HEK293 (cell line): Measurements from ENCODE around the gene B4GALT2.
A peak's percentile ranks its signal among the peaks of the same experiment; 100 is the strongest.

Experiments
- PATZ1 ChIP-seq: fragments of 450-650 bp; formaldehyde crosslinking; IDR thresholded peaks from 2 replicates; pipeline ENCODE4 v1.5.1; 2016; ENCODE audit warnings: missing biosample characterization, missing genetic modification characterization
- SETDB1 ChIP-seq: IDR thresholded peaks from one replicate; pipeline ENCODE4 v1.6.1; 2017; ENCODE audit warnings: mild to moderate bottlenecking, low read length, moderate library complexity, mixed read lengths; ENCODE audit not compliant: insufficient read length
- SP2 ChIP-seq: fragments of 450-650 bp; formaldehyde crosslinking; IDR thresholded peaks from 2 replicates; pipeline ENCODE4 v1.5.1; 2016; ENCODE audit warnings: missing biosample characterization, missing genetic modification characterization
- YY1 ChIP-seq: fragments of 450-650 bp; formaldehyde crosslinking; IDR thresholded peaks from 2 replicates; pipeline ENCODE4 v1.5.1; 2018; ENCODE audit warnings: missing biosample characterization, missing genetic modification characterization
- ZBTB7A ChIP-seq: fragments of 450-650 bp; formaldehyde crosslinking; IDR thresholded peaks from 2 replicates; pipeline ENCODE4 v1.5.1; 2016; ENCODE audit warnings: low read depth, missing biosample characterization, missing genetic modification characterization
- ZFHX2 ChIP-seq: fragments of 450-650 bp; formaldehyde crosslinking; conservative IDR thresholded peaks from 2 replicates; pipeline ENCODE4 v1.5.1; 2016; ENCODE audit warnings: missing biosample characterization, missing genetic modification characterization
- ZNF10 ChIP-seq: fragments of 450-650 bp; formaldehyde crosslinking; IDR thresholded peaks from 2 replicates; pipeline ENCODE4 v1.5.1; 2017; ENCODE audit warnings: missing biosample characterization, missing genetic modification characterization
- ZNF112 ChIP-seq: fragments of 450-650 bp; formaldehyde crosslinking; IDR thresholded peaks from 2 replicates; pipeline ENCODE4 v1.5.0; 2017; ENCODE audit warnings: missing biosample characterization, missing genetic modification characterization
- ZNF175 ChIP-seq: fragments of 450-650 bp; formaldehyde crosslinking; IDR thresholded peaks from 2 replicates; pipeline ENCODE4 v1.5.1; 2016; ENCODE audit warnings: missing biosample characterization, missing genetic modification characterization
- ZNF19 ChIP-seq: fragments of 450-650 bp; formaldehyde crosslinking; IDR thresholded peaks from 2 replicates; pipeline ENCODE4; 2016; ENCODE audit warnings: missing biosample characterization, missing genetic modification characterization, low read depth
- ZNF223 ChIP-seq: fragments of 450-650 bp; formaldehyde crosslinking; IDR thresholded peaks from 2 replicates; pipeline ENCODE4 v1.5.1; 2016; ENCODE audit warnings: missing biosample characterization, missing genetic modification characterization
- ZNF274 ChIP-seq, 2 experiments: fragments of 200-500 bp in 1 of 2; fragments of 450-650 bp in 1 of 2; sonication (Bioruptor generic) in 1 of 2; formaldehyde crosslinking in 1 of 2; IDR thresholded peaks; 2 replicates each; pipeline versions ENCODE4 v1.5.1 to v1.6.1; 2014 to 2016; ENCODE audit warnings: borderline replicate concordance in 1 of 2, inconsistent platforms in 1 of 2, low read length in 1 of 2, missing biosample characterization in 1 of 2, missing genetic modification characterization in 1 of 2
- ZNF292 ChIP-seq: fragments of 450-650 bp; formaldehyde crosslinking; IDR thresholded peaks from 2 replicates; pipeline ENCODE4 v1.5.1; 2016; ENCODE audit warnings: low read depth, missing biosample characterization, missing genetic modification characterization, borderline replicate concordance
- ZNF341 ChIP-seq: fragments of 450-650 bp; formaldehyde crosslinking; IDR thresholded peaks from 2 replicates; pipeline ENCODE4; 2016; ENCODE audit warnings: low read depth, missing biosample characterization, missing genetic modification characterization
- ZNF449 ChIP-seq: fragments of 450-650 bp; formaldehyde crosslinking; IDR thresholded peaks from 2 replicates; pipeline ENCODE4 v1.5.1; 2017; ENCODE audit warnings: missing biosample characterization, mild to moderate bottlenecking, missing genetic modification characterization, moderate library complexity
- ZNF488 ChIP-seq: fragments of 450-650 bp; formaldehyde crosslinking; IDR thresholded peaks from 2 replicates; pipeline ENCODE4 v1.5.1; 2016; ENCODE audit warnings: missing biosample characterization, missing genetic modification characterization
- ZNF501 ChIP-seq: fragments of 450-650 bp; formaldehyde crosslinking; IDR thresholded peaks from 2 replicates; pipeline ENCODE4 v1.5.1; 2016; ENCODE audit warnings: missing biosample characterization, missing genetic modification characterization
- ZNF510 ChIP-seq: fragments of 450-650 bp; formaldehyde crosslinking; IDR thresholded peaks from 2 replicates; pipeline ENCODE4 v1.5.1; 2018; ENCODE audit warnings: mild to moderate bottlenecking, missing genetic modification characterization, missing biosample characterization; ENCODE audit not compliant: insufficient replicate concordance
- ZNF514 ChIP-seq: fragments of 450-650 bp; formaldehyde crosslinking; IDR thresholded peaks from 2 replicates; pipeline ENCODE4 v1.5.1; 2016; ENCODE audit warnings: missing biosample characterization, missing genetic modification characterization
- ZNF521 ChIP-seq: fragments of 450-650 bp; formaldehyde crosslinking; IDR thresholded peaks from 2 replicates; pipeline ENCODE4 v1.5.1; 2017; ENCODE audit warnings: missing biosample characterization, mild to moderate bottlenecking, missing genetic modification characterization
- ZNF558 ChIP-seq: fragments of 450-650 bp; formaldehyde crosslinking; IDR thresholded peaks from 2 replicates; pipeline ENCODE4 v1.5.1; 2016; ENCODE audit warnings: missing biosample characterization, missing genetic modification characterization
- ZNF585B ChIP-seq: fragments of 450-650 bp; formaldehyde crosslinking; IDR thresholded peaks from 2 replicates; pipeline ENCODE4 v1.5.1; 2016; ENCODE audit warnings: missing biosample characterization, missing genetic modification characterization
- ZNF626 ChIP-seq: fragments of 450-650 bp; sonication (Bioruptor Pico); formaldehyde crosslinking; IDR thresholded peaks from 2 replicates; pipeline ENCODE4 v1.5.1; 2018; ENCODE audit warnings: missing biosample characterization, missing genetic modification characterization, inconsistent platforms
- ZNF658 ChIP-seq: fragments of 450-650 bp; formaldehyde crosslinking; IDR thresholded peaks from 2 replicates; pipeline ENCODE4; 2016; ENCODE audit warnings: missing biosample characterization, missing genetic modification characterization
- ZNF692 ChIP-seq: fragments of 450-650 bp; formaldehyde crosslinking; IDR thresholded peaks from 2 replicates; pipeline ENCODE4 v1.5.1; 2016; ENCODE audit warnings: missing biosample characterization, missing genetic modification characterization
- ZNF768 ChIP-seq: fragments of 450-650 bp; formaldehyde crosslinking; IDR thresholded peaks from 2 replicates; pipeline ENCODE4 v1.5.1; 2018; ENCODE audit warnings: missing biosample characterization, mild to moderate bottlenecking, missing genetic modification characterization
- ZNF777 ChIP-seq: fragments of 450-650 bp; formaldehyde crosslinking; IDR thresholded peaks from 2 replicates; pipeline ENCODE4 v1.5.1; 2017; ENCODE audit warnings: missing biosample characterization, missing genetic modification characterization, borderline replicate concordance
- ZNF843 ChIP-seq: fragments of 450-650 bp; formaldehyde crosslinking; IDR thresholded peaks from 2 replicates; pipeline ENCODE4 v1.5.1; 2016; ENCODE audit warnings: missing biosample characterization, missing genetic modification characterization
- TF ChIP-seq, protein P1 (sequence below): fragments of 450-650 bp; formaldehyde crosslinking; IDR thresholded peaks from 2 replicates; pipeline ENCODE4 v1.5.1; 2016; ENCODE audit warnings: missing biosample characterization, missing genetic modification characterization, low read depth
- TF ChIP-seq, protein P2 (sequence below): fragments of 450-650 bp; formaldehyde crosslinking; optimal IDR thresholded peaks from 2 replicates; pipeline ENCODE3; 2016; ENCODE audit warnings: missing biosample characterization, mild to moderate bottlenecking, missing genetic modification characterization

The B4GALT2 gene

GRCh38 chr1:43991476-43992231 is 12.6 kb downstream of the B4GALT2 start, which contains the start of gene CCDC24 (continued):
- TF ChIP-seq, protein P1, sequence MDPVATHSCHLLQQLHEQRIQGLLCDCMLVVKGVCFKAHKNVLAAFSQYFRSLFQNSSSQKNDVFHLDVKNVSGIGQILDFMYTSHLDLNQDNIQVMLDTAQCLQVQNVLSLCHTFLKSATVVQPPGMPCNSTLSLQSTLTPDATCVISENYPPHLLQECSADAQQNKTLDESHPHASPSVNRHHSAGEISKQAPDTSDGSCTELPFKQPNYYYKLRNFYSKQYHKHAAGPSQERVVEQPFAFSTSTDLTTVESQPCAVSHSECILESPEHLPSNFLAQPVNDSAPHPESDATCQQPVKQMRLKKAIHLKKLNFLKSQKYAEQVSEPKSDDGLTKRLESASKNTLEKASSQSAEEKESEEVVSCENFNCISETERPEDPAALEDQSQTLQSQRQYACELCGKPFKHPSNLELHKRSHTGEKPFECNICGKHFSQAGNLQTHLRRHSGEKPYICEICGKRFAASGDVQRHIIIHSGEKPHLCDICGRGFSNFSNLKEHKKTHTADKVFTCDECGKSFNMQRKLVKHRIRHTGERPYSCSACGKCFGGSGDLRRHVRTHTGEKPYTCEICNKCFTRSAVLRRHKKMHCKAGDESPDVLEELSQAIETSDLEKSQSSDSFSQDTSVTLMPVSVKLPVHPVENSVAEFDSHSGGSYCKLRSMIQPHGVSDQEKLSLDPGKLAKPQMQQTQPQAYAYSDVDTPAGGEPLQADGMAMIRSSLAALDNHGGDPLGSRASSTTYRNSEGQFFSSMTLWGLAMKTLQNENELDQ = no peak
- TF ChIP-seq ZNF449 (tag by site-specific recombination) = no peak
- no peak for TF ChIP-seq ZNF768 (tag by site-specific recombination)
- TF ChIP-seq ZNF274 (IDR thresholded peaks at IDR 0.05; ENCODE audit: low read length) = no peak
- no peak for TF ChIP-seq ZNF274 (tag by site-specific recombination; IDR thresholded peaks at IDR 0.05; ENCODE audit: borderline replicate concordance)
- peak; percentile 82 for TF ChIP-seq PATZ1 (tag by site-specific recombination)
- no peak for TF ChIP-seq ZNF521 (tag by site-specific recombination)
- no peak for TF ChIP-seq SETDB1
- peak; percentile 72; the same call in 1 of the 2 replicates for TF ChIP-seq ZNF692 (tag by site-specific recombination)
- no peak for TF ChIP-seq ZNF501 (tag by site-specific recombination)
- TF ChIP-seq ZNF510 (tag by site-specific recombination) = no peak
- TF ChIP-seq, protein P2, sequence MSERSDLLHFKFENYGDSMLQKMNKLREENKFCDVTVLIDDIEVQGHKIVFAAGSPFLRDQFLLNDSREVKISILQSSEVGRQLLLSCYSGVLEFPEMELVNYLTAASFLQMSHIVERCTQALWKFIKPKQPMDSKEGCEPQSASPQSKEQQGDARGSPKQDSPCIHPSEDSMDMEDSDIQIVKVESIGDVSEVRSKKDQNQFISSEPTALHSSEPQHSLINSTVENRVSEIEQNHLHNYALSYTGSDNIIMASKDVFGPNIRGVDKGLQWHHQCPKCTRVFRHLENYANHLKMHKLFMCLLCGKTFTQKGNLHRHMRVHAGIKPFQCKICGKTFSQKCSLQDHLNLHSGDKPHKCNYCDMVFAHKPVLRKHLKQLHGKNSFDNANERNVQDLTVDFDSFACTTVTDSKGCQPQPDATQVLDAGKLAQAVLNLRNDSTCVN (tag by site-specific recombination) = peak; percentile 68
- TF ChIP-seq SP2 (tag by site-specific recombination) = peak; percentile 90
- no peak for TF ChIP-seq ZNF10
- TF ChIP-seq ZNF843 = peak; percentile 9; the same call in 1 of the 2 replicates
- no peak for TF ChIP-seq ZNF223 (tag by site-specific recombination)
- TF ChIP-seq ZNF658 (tag by site-specific recombination) = no peak
- TF ChIP-seq ZFHX2 (tag by site-specific recombination) = peak; percentile 80
- no peak for TF ChIP-seq YY1 (tag by site-specific recombination)
- TF ChIP-seq ZNF585B = no peak
- TF ChIP-seq ZNF626 (tag by site-specific recombination) = no peak
- TF ChIP-seq ZNF292 (tag by site-specific recombination) = no peak
- no peak for TF ChIP-seq ZNF514 (tag by site-specific recombination)
- TF ChIP-seq ZNF558 (tag by site-specific recombination) = no peak
- TF ChIP-seq ZNF488 (tag by site-specific recombination) = no peak
- no peak for TF ChIP-seq ZNF112 (tag by site-specific recombination)
- no peak for TF ChIP-seq ZNF19
- peak; percentile 54 for TF ChIP-seq ZNF341 (tag by site-specific recombination)
- TF ChIP-seq ZBTB7A (tag by site-specific recombination) = no peak
- TF ChIP-seq ZNF175 = no peak
- no peak for TF ChIP-seq ZNF777
